DMS 273 (cell line): Measurements from ENCODE around the gene PEX3.

ENCODE experiments used
- DNase-seq: peaks from one replicate; lab custom pipeline; 2025; ENCODE audit not compliant: unreplicated experiment; lab: John Stamatoyannopoulos, UW

The PEX3 gene

DNA sequence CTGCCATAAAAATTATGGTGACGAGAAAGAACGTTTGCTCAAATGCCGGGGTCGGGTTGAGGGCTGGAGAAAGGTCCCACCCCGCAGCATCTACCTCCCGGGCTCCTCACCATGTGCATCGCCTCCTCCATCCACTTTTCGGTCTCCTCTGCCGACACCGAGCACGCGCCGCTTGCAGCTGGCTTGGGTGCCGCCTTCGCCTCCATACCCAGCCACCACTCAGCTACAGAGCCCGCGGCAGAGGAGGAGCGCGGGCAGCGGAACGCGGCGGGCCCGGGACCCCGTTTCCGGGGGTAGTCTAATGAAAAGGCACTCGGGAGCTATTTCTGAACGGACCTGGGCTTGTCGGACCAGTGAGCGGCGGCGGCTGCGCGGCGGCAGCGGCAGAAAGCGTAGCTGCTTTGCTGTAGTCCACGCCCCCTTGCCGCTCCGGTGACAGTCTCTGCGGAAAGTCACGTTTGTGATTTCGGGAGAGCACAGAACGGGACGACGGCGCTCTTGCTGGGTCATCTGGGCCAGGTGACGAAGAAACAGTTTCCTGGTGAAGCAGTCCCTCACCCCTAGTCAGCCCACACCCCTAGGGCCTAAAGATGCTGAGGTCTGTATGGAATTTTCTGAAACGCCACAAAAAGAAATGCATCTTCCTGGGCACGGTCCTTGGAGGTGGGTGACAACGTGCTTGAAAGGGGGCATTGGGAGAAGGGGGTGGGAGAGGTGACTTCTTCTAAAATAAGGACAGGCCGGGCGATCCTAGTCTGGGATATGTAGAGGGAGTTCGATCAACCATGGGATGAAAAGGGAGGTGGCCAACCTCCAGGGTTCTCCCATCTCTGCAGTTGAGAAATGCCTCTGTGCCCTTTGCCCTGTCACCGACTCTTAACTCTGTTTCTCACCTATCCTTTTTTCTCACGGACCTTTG lies at the start of gene PEX3, which contains the start of gene ADAT2:
Gene PEX3 (plus strand): TSS at position 353 of the 919 bp plus-strand sequence. CDS start 238 bp downstream, at position 591.
Gene ADAT2 (minus strand): TSS at position 243 of the 919 bp plus-strand sequence. CDS start 37 bp downstream, at position 206.
- DNase-seq: peak; percentile 97

DNA sequence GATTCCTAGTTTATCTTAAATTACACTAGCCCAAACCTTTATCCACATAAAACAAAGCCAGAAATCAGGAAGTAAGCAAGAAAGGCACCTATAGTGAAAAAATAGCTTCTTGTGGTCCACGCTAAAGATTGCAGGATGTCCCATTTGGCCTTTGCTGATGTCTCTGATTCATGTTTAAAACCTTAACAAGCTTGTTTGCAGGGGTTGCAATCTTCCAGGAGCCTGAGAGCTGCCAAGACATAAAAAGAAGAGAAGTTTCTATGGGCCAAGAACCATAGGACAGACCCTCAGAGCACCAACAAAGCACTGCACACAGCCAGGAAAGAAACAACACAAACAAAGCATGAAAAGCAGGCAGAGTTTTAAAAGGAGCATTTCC lies 49.5 kb upstream of the PEX3 start:
- no peak for DNase-seq

DNA sequence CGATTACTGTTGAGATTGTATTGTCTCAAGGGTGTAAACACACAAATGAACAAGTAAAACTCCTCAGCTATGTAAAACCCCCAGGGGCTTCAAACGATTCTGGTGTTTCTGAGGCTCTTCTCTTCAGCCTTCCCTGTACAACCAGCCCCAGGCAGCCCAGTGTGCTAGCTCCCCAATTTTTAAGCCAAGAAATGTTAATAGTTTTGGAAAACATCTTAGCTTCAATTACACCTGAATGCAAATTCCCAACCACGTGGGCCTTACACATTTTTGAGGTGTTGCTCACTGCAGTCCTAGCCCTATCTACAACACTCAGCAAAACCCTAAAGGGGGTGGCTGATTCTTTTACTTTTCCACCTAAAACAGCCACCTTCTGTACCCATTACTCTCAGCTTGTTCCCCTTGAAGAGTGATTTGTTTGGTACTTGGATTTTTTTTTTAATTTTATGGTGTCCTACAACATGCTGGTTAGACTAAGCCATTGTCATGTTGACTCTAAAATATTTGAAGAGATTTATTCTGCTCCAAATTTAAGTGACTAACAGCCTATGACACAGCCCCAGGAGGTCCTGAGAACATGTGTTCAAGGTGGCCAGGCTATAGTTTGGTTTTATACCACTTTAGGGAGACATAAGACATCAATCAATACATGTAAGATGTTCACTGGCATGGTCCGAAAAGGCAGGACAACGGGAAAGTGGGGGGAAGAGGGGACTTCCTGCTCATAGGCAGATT lies 48.8 kb upstream of the PEX3 start:
- no peak for DNase-seq

DNA sequence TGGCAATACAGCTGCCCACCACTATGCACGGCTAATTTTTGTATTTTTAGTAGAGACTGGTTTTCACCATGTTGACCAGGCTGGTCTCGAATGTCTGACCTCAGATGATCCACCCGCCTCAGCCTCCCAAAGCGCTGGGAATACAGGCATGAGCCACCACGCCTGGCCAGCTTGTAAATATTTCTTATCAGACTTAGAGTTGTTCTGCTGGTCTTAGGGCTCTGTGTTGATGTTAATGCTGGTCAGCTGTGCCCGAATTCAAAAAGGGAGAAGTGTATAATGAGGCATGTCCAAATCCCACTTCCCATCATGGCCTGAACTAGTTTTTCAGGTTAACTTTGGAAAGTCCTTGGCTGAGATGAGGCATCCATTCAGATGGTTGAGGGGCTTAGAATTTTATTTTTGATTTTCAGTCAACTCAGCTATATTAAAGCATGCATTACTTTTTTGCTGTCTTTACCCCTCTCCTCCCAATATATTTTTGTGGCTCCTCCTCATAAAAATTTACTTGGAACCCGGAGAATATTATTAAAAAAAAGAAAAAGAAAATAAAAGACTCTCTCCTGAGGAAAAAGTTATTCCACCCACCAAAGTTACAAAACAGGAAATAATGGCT lies 47.8 kb upstream of the PEX3 start:
- no peak for DNase-seq

DNA sequence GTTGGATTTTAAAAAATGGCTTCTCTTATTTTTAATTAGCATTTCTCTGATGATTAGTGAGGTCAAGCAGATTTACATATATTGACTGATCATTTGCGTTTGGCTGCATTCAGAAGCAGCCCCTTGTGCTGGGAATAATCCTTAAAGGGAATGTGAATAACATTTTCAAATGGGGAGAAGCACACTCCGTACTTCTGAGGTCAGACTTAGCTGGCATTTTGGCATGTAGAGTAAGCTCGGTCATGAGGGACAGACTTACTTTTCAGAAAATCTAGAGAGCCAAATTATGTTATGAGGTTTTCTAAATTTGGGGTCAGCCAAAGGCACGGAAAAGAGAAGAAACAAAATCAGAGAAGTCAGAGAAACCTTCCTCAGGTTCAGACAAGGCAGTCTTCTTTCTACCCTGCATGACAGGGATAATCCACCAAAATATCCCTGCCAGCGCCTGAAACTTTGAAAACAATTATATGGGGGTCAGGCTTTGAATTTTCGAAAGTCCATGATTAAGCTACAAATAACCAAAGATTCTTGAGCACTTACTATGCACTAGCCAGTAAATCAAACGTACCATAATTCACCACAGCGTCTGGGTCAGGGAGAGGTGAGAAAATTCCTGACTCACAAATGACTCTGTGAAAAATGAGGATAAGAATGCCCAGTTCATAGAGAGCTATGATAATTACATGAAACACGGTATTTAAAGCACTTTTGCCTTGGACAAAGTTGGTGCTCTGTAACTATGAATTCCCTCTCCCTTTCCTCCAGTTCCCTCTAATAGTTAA lies 45.0 kb upstream of the PEX3 start:
- no peak for DNase-seq

DNA sequence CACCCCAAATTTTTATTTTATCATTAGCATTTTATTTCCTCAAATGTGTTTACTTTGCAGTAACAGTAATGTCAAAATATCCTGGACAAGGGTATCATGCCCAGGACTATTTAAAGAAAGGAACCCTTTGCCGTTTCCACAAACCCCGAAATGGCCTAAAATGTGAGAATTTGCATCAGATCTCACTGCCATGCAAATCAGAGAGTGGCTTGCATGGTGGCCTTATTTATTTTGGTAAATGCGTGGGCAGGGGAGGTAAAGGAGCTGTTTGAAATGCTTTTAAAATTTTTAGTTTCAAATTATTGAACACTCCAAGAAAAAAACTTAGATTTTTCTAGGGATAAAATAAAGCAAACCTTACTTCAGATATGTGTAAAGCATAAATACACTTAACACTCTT lies 43.9 kb upstream of the PEX3 start:
- no peak for DNase-seq

DNA sequence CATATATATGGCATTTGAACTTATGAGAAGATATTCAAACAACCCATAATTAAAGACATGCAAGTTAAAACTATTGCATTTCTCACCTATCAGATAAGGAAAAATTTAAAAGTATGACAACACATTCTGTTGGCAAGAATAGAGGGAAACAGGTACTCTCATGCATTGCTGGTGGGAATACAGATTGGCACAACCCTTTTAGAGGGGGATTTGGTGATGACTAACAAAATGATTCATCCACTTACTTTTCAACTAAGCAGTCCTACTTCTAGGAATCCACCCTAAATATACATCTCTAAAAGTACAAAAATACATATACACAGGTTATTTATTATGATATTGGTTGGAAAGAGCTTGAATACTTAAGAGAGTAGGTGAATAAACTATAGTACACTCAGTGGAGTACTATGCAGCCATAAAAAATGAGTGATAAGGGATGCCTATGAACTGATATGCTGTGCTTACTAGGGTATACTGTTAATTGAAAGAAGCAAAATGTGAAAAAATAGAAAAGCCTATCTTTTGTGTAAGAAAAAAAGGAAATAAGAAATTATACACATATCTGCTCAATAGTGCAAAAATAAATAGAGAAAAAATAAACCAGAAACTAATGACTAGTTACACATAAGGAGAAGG lies 42.3 kb upstream of the PEX3 start:
- no peak for DNase-seq

- no peak for DNase-seq
These were observed 41.8 kb upstream of the PEX3 start for GRCh38 chr6:143408787-143409162.

DNA sequence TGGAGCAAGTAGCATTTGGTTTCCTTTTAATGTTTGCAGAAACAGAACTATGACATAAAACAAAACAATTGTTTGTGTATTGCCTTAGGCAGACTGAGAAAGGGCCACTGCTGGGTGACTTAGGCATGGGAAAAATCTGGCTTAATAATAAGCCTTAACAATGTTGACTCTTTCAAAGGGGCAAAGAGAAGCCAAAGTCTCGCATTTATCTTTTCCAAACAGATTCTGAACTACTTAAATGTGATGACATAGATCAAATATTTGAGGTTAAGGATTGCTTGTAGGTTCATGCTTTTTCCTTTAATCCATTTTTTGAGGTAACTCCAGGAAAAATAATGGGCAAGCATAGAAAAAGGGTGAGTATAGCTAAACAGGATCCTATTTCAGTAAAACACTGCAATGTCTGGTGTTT lies 39.7 kb upstream of the PEX3 start:
- DNase-seq: no peak

DNA sequence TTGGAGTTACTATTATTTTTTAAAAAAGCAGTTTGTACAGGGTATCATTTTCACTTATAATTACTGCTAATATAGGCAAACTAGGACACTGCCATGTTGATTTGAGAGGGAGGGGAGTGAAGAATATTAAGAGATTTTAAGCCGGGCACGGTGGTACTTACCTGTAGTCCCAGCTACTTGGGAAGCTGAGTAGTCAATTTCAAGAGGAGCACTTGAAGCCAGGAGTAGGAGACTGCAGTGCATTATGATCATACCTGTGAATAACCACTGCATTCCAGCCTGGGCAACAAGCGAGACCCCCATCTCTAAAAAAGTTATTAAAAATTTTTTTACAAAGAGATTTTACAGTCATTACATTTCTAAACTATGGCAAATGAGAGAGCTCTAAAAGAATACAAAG lies 35.8 kb upstream of the PEX3 start:
- DNase-seq: no peak

- no peak for DNase-seq
These were observed 31.1 kb upstream of the PEX3 start for GRCh38 chr6:143419526-143419925.

DNA sequence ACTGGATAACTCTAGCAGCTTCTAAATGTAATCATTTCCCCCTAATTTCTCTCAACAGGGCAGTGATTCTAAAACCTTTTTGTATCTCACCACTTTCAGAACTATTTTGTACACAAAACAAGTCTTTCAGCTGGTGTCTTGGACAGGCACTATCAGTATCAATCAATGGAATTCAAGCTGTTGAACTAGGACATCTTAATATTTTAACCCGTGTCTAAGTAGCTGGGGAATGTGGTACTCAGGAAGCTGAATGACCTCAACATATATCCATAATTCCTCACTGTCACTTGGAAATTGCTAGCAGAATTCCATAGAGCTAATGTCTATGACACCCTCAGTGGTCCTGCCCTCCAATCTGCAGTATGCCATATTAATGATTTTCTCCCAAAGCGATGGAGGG lies 24.6 kb upstream of the PEX3 start:
- no peak for DNase-seq

- peak; percentile 85 for DNase-seq
These were observed 23.3 kb upstream of the PEX3 start for GRCh38 chr6:143427109-143427817.

DNA sequence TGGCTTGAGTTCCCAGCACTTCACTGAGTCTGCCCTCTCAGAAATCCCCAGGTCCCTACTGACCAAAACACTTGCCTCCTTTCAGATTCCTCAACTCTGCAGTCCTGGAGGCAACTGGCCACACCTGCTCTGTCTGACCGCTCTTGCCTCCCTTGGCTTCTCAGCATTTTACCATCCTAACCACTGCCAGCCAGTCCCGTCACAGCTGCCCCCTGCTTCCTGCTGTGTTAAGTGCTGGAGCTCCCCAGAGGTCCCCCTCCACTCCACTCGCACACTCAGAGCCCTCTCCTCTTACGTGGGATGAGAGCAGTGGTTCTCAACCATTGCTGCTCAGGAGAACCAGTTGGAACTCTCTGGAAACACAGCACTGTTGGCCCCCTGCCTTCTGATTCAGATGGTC lies 20.6 kb upstream of the PEX3 start:
- DNase-seq: no peak

GRCh38 chr6:143431226-143431625 lies 19.4 kb upstream of the PEX3 start:
- no peak for DNase-seq

GRCh38 chr6:143432588-143432987 lies 18.0 kb upstream of the PEX3 start:
- DNase-seq: no peak

- no peak for DNase-seq
These were observed 9.6 kb upstream of the PEX3 start for GRCh38 chr6:143441010-143441409.

- DNase-seq: no peak
These were observed 8.7 kb upstream of the PEX3 start for GRCh38 chr6:143441680-143442545.

GRCh38 chr6:143443096-143443495 lies 7.5 kb upstream of the PEX3 start:
- no peak for DNase-seq
